GM18499 (cell line): ENCODE data around the gene OR52I1.

Source experiments
- ATAC-seq: cut with Tn5 transposase; IDR thresholded peaks from one replicate; pipeline ENCODE4 v1.9.1; 2021; ENCODE audit warnings: moderate number of reproducible peaks; ENCODE audit not compliant: insufficient read depth, unreplicated experiment

The OR52I1 gene

GRCh38 chr11:4610258-4610935 lies 16.6 kb downstream of the OR52I1 start:
- no peak for ATAC-seq

DNA sequence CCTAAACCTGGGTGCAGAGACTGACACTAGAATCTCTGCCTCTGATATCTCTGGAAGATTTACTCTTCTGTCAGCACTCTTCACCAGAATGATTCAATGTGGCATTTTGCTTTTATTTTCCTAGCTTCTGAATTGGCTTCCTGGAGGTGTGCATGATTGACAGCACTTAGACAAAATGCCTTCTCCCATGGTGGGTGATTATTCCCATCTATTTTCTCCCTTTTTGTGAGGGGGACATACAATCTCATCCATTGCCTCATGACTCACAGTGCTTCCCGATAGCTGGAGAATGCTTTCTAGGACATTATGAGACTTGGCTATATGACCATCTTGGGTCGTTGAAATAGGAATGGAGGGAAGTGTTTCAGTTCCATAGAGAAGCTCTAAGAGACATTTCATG lies 18.1 kb downstream of the OR52I1 start:
- ATAC-seq, result no peak

GRCh38 chr11:4615856-4616444 lies 22.1 kb downstream of the OR52I1 start:
- no peak for ATAC-seq

DNA sequence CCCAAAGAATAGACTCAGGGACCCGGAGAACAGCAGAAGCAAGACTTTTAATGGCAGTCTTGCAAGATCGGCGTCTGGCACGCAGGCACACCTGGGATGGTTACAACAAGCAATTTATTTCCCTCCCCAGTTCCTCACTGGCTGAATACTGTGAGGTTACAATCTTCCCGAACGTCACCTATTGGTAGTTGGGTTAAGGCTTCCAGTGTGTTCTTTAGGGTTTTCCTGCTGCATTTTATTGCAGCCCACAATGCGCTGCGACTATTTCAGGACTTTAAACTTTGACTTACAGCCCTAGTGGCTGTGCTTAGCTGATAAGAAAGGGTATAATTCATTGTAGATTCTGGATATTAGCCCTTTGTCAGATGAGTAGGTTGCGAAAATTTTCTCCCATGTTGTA lies 25.7 kb downstream of the OR52I1 start:
- ATAC-seq, result no peak

DNA sequence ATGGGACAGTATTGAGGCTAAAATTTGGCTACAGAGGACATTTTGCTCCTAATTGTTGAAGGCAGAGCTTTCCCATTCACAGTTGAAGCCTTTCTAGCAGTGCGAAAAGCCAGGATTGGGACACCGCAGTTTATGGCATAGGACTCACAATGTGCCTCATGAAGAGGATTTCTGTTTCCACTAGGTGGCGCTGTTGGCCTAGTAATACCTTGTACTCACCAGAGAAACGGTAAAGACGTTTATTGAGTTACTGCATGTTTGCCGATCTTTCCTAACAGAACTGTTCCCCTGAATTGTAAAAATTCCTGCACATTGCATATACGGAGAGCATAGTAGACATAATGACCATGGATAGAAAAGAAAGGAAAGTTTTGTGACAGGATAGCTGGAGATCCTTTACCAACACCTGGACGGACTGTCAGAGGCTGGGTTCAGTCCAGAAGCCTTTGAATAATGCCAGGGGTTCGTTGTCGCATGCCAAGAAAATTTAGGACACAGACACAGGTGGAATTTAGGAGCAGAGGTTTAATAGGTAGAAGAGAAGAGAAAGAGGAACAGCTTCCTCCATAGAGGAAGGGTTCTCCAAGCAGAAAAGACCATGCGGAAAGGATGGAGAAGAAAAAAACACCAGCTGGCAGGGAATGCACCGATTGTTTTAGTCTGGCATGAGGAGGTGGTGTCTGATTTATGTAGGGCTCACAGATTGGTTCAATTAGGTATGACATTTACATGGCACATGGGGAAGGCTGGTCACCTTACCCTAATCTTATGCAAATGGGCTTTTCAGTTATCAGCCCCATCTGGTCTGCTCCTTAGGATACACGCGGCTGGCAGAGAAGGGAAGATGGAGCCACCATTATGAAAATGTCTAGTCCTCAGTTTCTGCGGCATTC lies 32.6 kb downstream of the OR52I1 start:
- no peak for ATAC-seq

- no peak for ATAC-seq
Measured at GRCh38 chr11:4636136-4636535, 42.3 kb downstream of the OR52I1 start.

DNA sequence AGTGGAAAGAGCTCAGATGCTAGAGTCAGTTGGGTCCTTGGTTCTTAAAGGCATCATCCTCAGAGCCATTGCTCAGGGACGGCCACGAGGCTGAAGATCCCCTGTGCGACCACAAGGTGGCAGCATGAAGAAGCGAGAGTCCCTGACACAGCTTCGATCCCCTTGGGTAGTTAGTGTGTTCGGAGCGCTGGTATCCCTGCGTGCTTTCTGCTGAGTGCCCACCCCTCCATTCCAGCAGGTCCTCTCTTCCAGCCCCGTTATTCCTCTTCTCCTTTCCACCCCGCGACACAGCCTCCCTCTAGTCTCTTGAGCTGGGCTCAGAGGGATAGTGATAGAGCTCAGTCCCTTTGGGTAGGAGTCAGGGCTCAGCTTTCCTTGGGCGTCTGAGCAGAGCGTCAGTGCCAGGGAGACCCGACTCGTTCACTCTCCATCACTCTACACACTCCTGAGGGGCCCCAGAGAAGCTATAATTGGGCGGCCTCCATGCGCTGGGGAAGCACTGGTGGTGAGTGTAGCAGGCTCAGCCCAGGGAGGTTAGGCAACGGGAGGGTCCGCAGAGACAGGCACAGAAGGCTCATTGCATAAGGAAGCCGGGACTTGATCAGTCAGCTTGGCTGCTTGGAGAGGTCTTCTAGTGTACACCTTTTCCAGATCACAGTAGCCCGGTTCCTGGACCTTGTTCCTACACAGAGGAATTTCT lies 43.3 kb downstream of the OR52I1 start, which contains the start of gene OR51D1:
Gene OR51D1 (plus strand): TSS at position 516 of the 700 bp plus-strand sequence. CDS start 2,314 bp downstream, outside the sequence.
- peak; percentile 85 for ATAC-seq

DNA sequence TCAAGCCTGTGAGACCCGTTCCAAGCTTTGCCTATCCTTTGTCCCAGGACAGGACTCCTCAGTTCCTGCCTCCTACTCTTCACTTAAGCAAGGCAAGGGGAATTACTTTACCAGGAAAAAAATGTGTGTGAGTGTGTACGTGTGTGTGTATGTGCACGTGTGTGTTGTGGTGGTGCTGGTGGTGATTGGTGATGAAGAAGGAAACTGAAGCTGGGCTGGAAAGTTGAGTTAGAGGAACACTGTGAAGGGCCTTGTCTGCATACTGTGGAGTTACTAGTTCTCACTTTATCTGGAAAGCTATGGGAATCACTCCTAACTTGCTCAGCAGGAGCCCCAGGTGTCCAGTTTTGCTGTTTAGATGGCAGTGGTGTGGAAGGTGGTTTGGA lies 43.8 kb downstream of the OR52I1 start:
- ATAC-seq, result no peak

DNA sequence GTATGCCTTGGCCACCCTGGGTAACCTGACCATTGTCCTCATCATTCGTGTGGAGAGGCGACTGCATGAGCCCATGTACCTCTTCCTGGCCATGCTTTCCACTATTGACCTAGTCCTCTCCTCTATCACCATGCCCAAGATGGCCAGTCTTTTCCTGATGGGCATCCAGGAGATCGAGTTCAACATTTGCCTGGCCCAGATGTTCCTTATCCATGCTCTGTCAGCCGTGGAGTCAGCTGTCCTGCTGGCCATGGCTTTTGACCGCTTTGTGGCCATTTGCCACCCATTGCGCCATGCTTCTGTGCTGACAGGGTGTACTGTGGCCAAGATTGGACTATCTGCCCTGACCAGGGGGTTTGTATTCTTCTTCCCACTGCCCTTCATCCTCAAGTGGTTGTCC lies 46.1 kb downstream of the OR52I1 start:
- no peak for ATAC-seq

GRCh38 chr11:4641501-4641900 lies 47.7 kb downstream of the OR52I1 start:
- ATAC-seq, result no peak

DNA sequence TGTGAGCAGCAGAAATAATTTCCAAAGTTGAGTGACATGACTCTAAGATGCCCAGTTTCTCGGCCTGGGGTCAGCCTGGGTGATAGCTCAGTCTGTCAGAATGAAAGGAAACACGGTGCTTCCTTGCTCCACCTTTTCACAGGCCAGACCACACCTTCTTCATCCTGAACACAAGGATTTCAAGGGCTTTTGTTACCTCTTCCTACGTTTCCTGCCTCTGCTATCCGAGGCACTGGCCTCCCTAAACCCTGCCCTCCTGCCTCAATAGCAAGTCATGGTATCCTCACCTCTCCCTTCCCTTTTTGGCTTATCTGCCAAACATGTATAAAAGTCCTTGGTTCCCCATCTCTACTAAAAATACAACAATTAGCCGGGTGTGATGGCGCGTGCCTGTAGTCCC lies 48.2 kb downstream of the OR52I1 start:
- no peak for ATAC-seq

DNA sequence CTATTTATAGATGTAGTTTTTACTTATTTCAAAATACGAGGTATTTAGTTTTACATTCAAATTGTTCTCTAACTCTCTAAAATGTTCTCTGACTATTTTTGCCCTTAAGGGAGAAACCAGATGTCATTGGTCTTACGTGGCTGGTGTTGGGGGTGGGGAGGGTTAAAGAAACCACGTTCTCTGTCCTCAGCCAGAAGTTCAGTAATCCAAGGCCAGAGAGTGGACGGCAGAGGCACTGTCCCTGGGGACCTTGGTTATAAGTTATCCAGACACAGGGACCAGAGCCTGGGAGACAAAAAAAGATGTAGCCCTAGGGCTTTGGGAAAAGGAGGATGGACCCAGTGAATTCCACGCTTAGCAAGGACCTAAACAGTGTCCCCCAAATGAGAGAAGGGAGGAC lies 49.2 kb downstream of the OR52I1 start:
- no peak for ATAC-seq

GRCh38 chr11:4643682-4644081 lies 49.8 kb downstream of the OR52I1 start, which contains the start of gene OR51E1:
TSS of gene OR51E1 (plus strand) at chr11:4643982. CDS start at chr11:4652527, 8,545 bp downstream.
- ATAC-seq, result no peak

DNA sequence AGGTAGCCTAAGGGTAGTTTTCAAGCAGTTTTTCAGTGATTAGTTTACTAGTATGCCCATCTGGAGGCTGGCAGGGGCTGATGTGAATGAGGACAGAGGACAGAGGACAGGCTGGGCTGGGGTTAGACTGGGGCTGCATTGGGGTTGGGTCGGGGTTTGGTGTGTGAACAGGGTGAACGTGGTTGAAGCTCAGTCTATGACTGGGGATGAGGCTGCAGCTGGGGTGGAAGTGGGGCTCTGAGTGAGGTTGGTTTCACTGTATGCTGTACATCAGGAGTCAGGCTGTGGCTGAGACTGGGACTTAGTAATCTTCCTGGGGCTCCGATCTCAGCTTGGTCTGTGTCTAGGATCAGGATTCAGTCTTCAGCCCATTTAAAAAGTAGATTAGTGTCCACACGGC lies 50.4 kb downstream of the OR52I1 start:
- no peak for ATAC-seq
